Erythroblast (primary cell): ENCODE data around the gene SYNDIG1L.

ENCODE experiments used
- GATA1 ChIP-seq: IDR thresholded peaks from 2 replicates; pipeline ENCODE4 v1.6.1; 2011; ENCODE audit warnings: low read depth, mild to moderate bottlenecking, control low read depth, low read length, moderate library complexity
- POLR2A ChIP-seq: IDR thresholded peaks from 2 replicates; pipeline ENCODE4 v1.6.1; 2011; ENCODE audit warnings: mild to moderate bottlenecking, low read length

GRCh38 chr14:74418031-74418430 lies 8.0 kb downstream of the SYNDIG1L start:
- no peak for TF ChIP-seq POLR2A
- no peak for TF ChIP-seq GATA1
